Measurements from ENCODE around the gene RAB7B.

The RAB7B gene

DNA sequence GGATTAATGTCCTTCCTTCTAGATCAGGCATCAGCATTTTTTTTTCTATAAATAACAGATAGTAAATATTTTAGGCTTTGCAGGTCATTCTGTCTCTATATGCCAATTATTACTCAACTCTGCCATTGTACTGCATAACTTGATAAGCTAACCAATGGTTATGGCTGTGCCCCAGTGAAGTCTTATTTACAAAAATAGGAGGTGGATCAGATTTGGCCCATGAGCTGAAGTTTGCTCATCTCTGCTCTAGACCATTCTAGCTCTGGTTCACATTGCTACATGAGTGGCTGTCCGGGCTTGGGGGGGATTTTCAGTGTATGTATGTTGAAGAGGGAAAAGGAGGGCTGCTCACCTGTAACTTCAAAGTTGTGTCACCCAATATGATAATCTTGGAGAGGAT lies 10.1 kb downstream of the RAB7B start:
- TF ChIP-seq, protein P1, sequence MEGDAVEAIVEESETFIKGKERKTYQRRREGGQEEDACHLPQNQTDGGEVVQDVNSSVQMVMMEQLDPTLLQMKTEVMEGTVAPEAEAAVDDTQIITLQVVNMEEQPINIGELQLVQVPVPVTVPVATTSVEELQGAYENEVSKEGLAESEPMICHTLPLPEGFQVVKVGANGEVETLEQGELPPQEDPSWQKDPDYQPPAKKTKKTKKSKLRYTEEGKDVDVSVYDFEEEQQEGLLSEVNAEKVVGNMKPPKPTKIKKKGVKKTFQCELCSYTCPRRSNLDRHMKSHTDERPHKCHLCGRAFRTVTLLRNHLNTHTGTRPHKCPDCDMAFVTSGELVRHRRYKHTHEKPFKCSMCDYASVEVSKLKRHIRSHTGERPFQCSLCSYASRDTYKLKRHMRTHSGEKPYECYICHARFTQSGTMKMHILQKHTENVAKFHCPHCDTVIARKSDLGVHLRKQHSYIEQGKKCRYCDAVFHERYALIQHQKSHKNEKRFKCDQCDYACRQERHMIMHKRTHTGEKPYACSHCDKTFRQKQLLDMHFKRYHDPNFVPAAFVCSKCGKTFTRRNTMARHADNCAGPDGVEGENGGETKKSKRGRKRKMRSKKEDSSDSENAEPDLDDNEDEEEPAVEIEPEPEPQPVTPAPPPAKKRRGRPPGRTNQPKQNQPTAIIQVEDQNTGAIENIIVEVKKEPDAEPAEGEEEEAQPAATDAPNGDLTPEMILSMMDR (IDR thresholded peaks at IDR 0.05; ENCODE audit: insufficient read depth, missing control alignments) = no peak
- no peak for FAIRE-seq
- DNase-seq (ENCODE audit: insufficient read length, low spot score) = no peak

DNA sequence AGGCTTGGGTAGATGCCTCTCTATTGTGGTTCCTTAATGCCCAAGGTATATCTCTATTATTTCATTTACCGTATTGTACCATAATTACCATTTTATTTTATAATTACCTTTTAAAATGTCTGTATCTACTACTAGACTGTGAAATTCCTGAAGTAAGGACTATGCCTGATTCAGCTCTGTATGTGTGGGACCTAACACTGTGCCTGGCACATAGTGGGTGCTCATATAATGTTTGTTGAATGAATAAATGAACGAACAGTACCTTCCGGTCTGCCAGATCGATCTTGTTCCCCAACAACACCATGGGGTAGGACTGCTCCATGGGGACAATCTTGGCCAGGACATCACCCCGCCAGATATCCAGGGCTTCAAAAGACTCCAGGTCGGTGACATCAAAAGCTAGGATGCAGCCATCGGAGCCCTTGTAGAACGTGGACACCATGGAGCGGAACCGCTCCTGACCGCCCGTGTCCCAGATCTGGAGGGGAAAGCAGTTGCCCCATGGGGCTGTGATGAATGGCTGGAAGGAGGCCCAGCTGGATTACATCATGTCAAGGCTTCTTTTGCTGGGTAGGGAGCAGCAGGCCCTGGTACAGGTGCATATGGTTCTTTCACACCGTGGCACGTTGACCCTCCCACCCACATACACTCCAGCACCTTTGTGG lies 10.8 kb downstream of the RAB7B start:
- FAIRE-seq = no peak
- no peak for DNase-seq (ENCODE audit: insufficient read length, low spot score)
- TF ChIP-seq, protein P1 (IDR thresholded peaks at IDR 0.05; ENCODE audit: insufficient read depth, missing control alignments) = no peak

DNA sequence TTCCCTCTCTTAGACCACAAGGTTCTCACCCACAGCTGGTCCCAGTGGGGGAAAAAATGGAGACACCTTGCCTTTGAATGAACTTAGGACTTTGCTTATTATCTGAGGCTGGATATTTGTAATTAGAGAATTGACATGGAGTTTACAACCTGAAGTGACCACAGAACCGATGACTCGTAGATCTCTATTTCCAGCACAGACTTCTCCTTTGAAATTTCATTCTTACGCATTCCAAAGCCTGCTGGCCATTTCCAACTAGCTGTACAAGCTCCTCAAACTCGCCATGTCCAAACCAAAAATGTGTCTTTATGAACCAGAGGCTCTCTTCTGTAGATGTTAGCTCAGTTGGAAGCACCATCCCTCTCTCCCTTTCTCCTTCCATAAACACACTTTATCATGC lies 12.0 kb downstream of the RAB7B start:
- FAIRE-seq (no peak), DNase-seq (ENCODE audit: insufficient read length, low spot score) (no peak)
- TF ChIP-seq, protein P1 (IDR thresholded peaks at IDR 0.05; ENCODE audit: insufficient read depth, missing control alignments) = no peak

DNA sequence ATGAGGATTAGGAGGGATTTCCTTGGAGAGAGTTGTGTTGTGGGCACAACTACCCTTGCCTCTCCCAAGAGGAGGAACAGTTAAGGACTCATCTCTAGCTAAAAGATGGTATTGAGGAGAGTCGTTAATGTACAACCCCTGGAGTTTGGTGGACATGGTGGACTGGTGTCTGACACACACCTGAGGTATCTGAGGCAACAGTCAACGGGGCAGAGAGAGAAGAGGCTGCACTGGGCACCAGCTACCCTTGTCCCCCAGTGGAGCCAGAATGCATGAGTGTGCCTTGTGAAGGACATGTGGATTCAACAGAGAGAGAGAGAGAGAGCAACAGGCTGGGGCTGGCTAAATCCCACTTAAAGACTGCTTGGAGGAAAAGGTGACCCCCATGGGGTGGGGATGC lies 13.0 kb downstream of the RAB7B start:
- DNase-seq (ENCODE audit: insufficient read length, low spot score) (no peak), FAIRE-seq (no peak)
- TF ChIP-seq, protein P1 (IDR thresholded peaks at IDR 0.05; ENCODE audit: insufficient read depth, missing control alignments) = no peak

DNA sequence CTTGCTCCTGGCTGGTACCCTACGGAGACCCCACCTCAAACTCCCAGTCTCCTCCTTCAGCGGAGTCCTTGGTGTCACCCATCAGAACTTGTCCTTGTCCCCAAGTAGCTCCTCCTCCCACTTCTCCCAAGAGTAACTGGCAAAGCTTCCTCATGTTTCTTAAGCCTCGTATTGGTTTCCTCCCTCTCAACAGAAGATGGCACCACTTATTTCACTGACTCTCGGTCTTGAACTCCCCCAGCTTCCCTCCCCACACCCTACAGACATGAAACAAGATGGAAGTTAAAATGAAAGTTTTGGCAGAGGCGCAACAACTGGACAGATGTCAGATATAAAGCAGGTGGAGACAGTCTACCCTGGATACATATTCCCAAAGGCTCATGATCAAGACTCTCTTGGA lies 13.4 kb downstream of the RAB7B start:
- FAIRE-seq (no peak), DNase-seq (ENCODE audit: insufficient read length, low spot score) (no peak)
- TF ChIP-seq, protein P1 (IDR thresholded peaks at IDR 0.05; ENCODE audit: insufficient read depth, missing control alignments) = no peak

DNA sequence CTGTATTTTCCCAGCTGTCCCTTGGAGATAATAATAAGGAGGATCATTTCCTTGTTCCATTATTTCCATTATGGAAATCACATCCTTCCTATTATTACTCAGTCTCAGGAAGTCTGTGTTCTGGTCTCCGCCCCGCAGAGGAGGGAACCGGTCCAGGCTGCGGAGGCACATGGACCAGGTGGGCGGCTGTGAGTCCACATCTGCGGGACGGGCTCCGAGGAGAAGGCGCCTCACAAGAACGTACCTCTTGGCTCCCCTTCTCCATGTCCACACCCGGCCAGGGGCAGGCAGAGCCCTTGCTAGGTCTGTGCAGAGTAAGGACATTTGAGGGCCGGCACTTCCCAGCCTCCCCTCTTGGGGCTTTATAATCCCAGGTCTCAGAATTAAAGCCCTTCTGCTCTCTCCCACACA lies 14.6 kb downstream of the RAB7B start:
- TF ChIP-seq, protein P1 (IDR thresholded peaks at IDR 0.05; ENCODE audit: insufficient read depth, missing control alignments) = no peak
- DNase-seq (ENCODE audit: insufficient read length, low spot score) (no peak), FAIRE-seq (no peak)

DNA sequence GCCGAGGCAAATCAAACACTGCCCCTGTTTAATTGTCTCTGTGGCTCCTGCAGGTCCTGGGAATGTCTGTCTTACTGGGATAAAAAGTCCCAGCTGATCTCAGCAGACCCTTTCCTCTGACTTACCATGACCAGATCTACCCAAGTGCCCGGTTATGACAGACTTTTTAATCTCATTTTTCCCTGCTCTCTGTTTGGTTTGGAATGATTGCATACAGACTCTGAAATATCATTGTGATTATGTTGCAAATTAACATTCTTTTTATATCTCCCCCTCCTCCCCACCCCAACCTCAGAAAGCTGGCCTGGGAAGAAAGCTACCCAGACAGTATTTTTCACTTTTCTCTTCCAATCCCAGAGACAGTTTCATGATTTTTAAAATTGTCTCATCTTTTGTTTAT lies 16.3 kb downstream of the RAB7B start:
- TF ChIP-seq, protein P1 (IDR thresholded peaks at IDR 0.05; ENCODE audit: insufficient read depth, missing control alignments) = no peak
- no peak for FAIRE-seq
- no peak for DNase-seq (ENCODE audit: insufficient read length, low spot score)

Data from D721Med (cell line).